Fibroblast of lung (primary cell): ENCODE measurements around the gene SMOC2. TPM values are rescaled to one million over a fixed set of nuclear protein-coding genes. Genes with fewer than 3 reads are reported as not detected.

ENCODE experiments used
- DNase-seq, 2 donors: peaks; one replicate each; pipeline versions ENCODE4 v3.0.0 to v3.0.0-alpha.2; 2010; ENCODE audit warnings: low read depth in 2 of 2
- H2AFZ ChIP-seq: 2 replicates; pipeline ENCODE4 v1.5.1; 2012; ENCODE audit warnings: low read length, control low read depth, inconsistent platforms
- H3K27ac ChIP-seq: 2 replicates; pipeline ENCODE4 v1.5.1; 2011; ENCODE audit warnings: low read length, control low read depth; ENCODE audit not compliant: insufficient read depth
- H3K27me3 ChIP-seq: 2 replicates; pipeline ENCODE4 v1.5.1; 2011; ENCODE audit warnings: mild to moderate bottlenecking, low read length; ENCODE audit not compliant: control insufficient read depth, insufficient read depth
- H3K36me3 ChIP-seq: 2 replicates; pipeline ENCODE4 v1.5.1; 2011; ENCODE audit warnings: low read length; ENCODE audit not compliant: control insufficient read depth, insufficient read depth
- H3K4me1 ChIP-seq: 2 replicates; pipeline ENCODE4 v1.5.1; 2011; ENCODE audit warnings: low read length; ENCODE audit not compliant: control insufficient read depth, insufficient read depth; ENCODE audit errors: extremely low read depth
- H3K4me2 ChIP-seq: 2 replicates; pipeline ENCODE4 v1.5.1; 2011; ENCODE audit warnings: low read length, control low read depth; ENCODE audit not compliant: insufficient read depth; ENCODE audit errors: extremely low read depth
- H3K4me3 ChIP-seq, 4 experiments: fragments of 200-600 bp in 1 of 4; sonication (generic) in 1 of 4; replicated peaks in 1 of 4; 2 replicates each; pipeline ENCODE4 v1.5.1; 2011 to 2016; ENCODE audit warnings: low read length in 4 of 4, low read depth in 3 of 4, mild to moderate bottlenecking in 3 of 4, control low read depth in 2 of 4, inconsistent platforms in 1 of 4, mixed read lengths in 1 of 4; ENCODE audit not compliant: insufficient read depth in 1 of 4; ENCODE audit errors: control extremely low read depth in 1 of 4
- H3K79me2 ChIP-seq: 2 replicates; pipeline ENCODE4 v1.5.1; 2012; ENCODE audit warnings: mild to moderate bottlenecking, low read length, inconsistent platforms; ENCODE audit not compliant: control insufficient read depth, insufficient read depth
- H3K9ac ChIP-seq: 2 replicates; pipeline ENCODE4 v1.5.1; 2011; ENCODE audit warnings: mild to moderate bottlenecking, low read length, control low read depth; ENCODE audit not compliant: insufficient read depth
- H3K9me3 ChIP-seq: 2 replicates; pipeline ENCODE4 v1.5.1; 2012; ENCODE audit warnings: low read depth, low read length; ENCODE audit not compliant: control insufficient read depth, insufficient read depth
- H4K20me1 ChIP-seq: 2 replicates; pipeline ENCODE4 v1.5.1; 2011; ENCODE audit warnings: low read length; ENCODE audit not compliant: control insufficient read depth, insufficient read depth; ENCODE audit errors: extremely low read depth
- CTCF ChIP-seq, 2 donors: IDR thresholded peaks in 1 of 2; conservative IDR thresholded peaks in 1 of 2; 1 replicate in 1 of 2; 2 replicates in 1 of 2; pipeline ENCODE4 v1.5.1; 2011 to 2012; ENCODE audit warnings: low read length in 2 of 2, control low read depth in 1 of 2, inconsistent platforms in 1 of 2, low read depth in 1 of 2, mild to moderate bottlenecking in 1 of 2
- EZH2 ChIP-seq: IDR thresholded peaks from 2 replicates; pipeline ENCODE4 v1.5.1; 2012; ENCODE audit warnings: low read length, control low read depth, mild to moderate bottlenecking; ENCODE audit errors: missing control alignments
- polyA plus RNA-seq, 2 donors: library from polyadenylated mRNA; depleted of rRNA in 1 of 2; stranded (reverse) in 1 of 2; unstranded in 1 of 2; fragments of >200 nt; gene quantifications; 2 replicates each; pipeline ENCODE4 v1.2.1, GENCODE V29; 2011 to 2012; ENCODE audit warnings: missing spikeins in 1 of 2
- total RNA-seq: library from RNA; depleted of rRNA; stranded (reverse); fragments of >200 nt; gene quantifications from 2 replicates; pipeline ENCODE4 v1.2.1, GENCODE V29; 2014

SMOC2 gene
- total and polyA plus RNA-seq, 2 donors (not counting 1 experiment from before 2014, with no cell fraction given) = not detected

GRCh38 chr6:168686029-168686738 lies 245.2 kb downstream of the SMOC2 start:
- TF ChIP-seq CTCF (conservative IDR thresholded peaks at IDR 0.05 in 1 of 2, IDR thresholded peaks at IDR 0.05 in 1 of 2; ENCODE audit: low read depth in 1 of 2, low read length in 2 of 2) (no peak), EZH2 (no peak)
- no peaks in the 10 kb centered on the region for H4K20me1 ChIP-seq
- no peak overlapping the region for H3K4me2 ChIP-seq
- H3K27ac ChIP-seq = no peak overlapping the region
- no peaks in the 10 kb centered on the region for H3K36me3 ChIP-seq
- no peaks in the 10 kb centered on the region for H3K27me3 ChIP-seq
- no peaks in the 10 kb centered on the region for H3K4me1 ChIP-seq
- H2AFZ ChIP-seq = no peak overlapping the region
- no peaks in the 10 kb centered on the region for H3K9me3 ChIP-seq
- no peaks in the 10 kb centered on the region for H3K79me2 ChIP-seq
- H3K9ac ChIP-seq = no peak overlapping the region
- no peak for DNase-seq
- no peak overlapping the region for H3K4me3 ChIP-seq

GRCh38 chr6:168686831-168687730 lies 246.1 kb downstream of the SMOC2 start:
- no peak overlapping the region for H2AFZ ChIP-seq
- H3K36me3 ChIP-seq = no peaks in the 10 kb centered on the region
- H3K27me3 ChIP-seq = no peaks in the 10 kb centered on the region
- no peak overlapping the region for H3K4me2 ChIP-seq
- H3K4me3 ChIP-seq = no peak overlapping the region
- no peak for DNase-seq
- no peak for TF ChIP-seq CTCF (conservative IDR thresholded peaks at IDR 0.05 in 1 of 2, IDR thresholded peaks at IDR 0.05 in 1 of 2; ENCODE audit: low read depth in 1 of 2, low read length in 2 of 2)
- TF ChIP-seq EZH2 = no peak
- no peaks in the 10 kb centered on the region for H3K4me1 ChIP-seq
- H3K9me3 ChIP-seq = no peaks in the 10 kb centered on the region
- no peak overlapping the region for H3K27ac ChIP-seq
- no peaks in the 10 kb centered on the region for H3K79me2 ChIP-seq
- no peaks in the 10 kb centered on the region for H4K20me1 ChIP-seq
- no peak overlapping the region for H3K9ac ChIP-seq

- no peak overlapping the region for H3K4me2 ChIP-seq
- H3K9me3 ChIP-seq = no peaks in the 10 kb centered on the region
- no peaks in the 10 kb centered on the region for H3K4me1 ChIP-seq
- H3K9ac ChIP-seq = no peak overlapping the region
- no peaks in the 10 kb centered on the region for H3K79me2 ChIP-seq
- H4K20me1 ChIP-seq = no peaks in the 10 kb centered on the region
- no peaks in the 10 kb centered on the region for H3K27me3 ChIP-seq
- no peak for TF ChIP-seq CTCF (conservative IDR thresholded peaks at IDR 0.05 in 1 of 2, IDR thresholded peaks at IDR 0.05 in 1 of 2; ENCODE audit: low read depth in 1 of 2, low read length in 2 of 2)
- TF ChIP-seq EZH2 = no peak
- no peak for DNase-seq
- no peak overlapping the region for H3K27ac ChIP-seq
- no peaks in the 10 kb centered on the region for H3K36me3 ChIP-seq
- no peak overlapping the region for H2AFZ ChIP-seq
- no peak overlapping the region for H3K4me3 ChIP-seq
Measured at GRCh38 chr6:168690271-168690670, 249.3 kb downstream of the SMOC2 start.
